GM23338 (cell line): ENCODE results near the gene C1orf115. TPM values are rescaled to one million over a fixed set of nuclear protein-coding genes. Genes with fewer than 3 reads are reported as not detected.

Experiments used
- ATAC-seq: fragments of 200-7000 bp; cut with Tn5 transposase; 3 replicates; pipeline ENCODE4 v1.9.1; 2020
- DNase-seq: peaks from one replicate; pipeline ENCODE4 v3.0.0-alpha.2; 2015; ENCODE audit warnings: low spot score
- H2AFZ ChIP-seq: fragments of 200-600 bp; sonication (generic); 2 replicates; pipeline ENCODE4 v1.8.0; 2016; ENCODE audit warnings: antibody characterized with exemption, mild to moderate bottlenecking, moderate library complexity
- H3F3A ChIP-seq: fragments of 200-600 bp; sonication (generic); replicated peaks from 2 replicates; pipeline ENCODE4 v1.8.0; 2017; ENCODE audit warnings: antibody characterized with exemption, mixed run types, low read depth
- H3K27ac ChIP-seq: fragments of 200-600 bp; sonication (generic); 2 replicates; pipeline ENCODE4 v1.6.1; 2016; ENCODE audit warnings: low read depth
- H3K27me3 ChIP-seq: fragments of 200-600 bp; sonication (generic); 2 replicates; pipeline ENCODE4 v1.8.0; 2016; ENCODE audit warnings: mild to moderate bottlenecking, mixed run types, moderate library complexity; ENCODE audit not compliant: insufficient read depth
- H3K36me3 ChIP-seq: fragments of 200-600 bp; sonication (generic); 2 replicates; pipeline ENCODE4 v1.8.0; 2016; ENCODE audit warnings: mild to moderate bottlenecking; ENCODE audit not compliant: insufficient read depth
- H3K4me1 ChIP-seq: fragments of 200-600 bp; sonication (generic); 2 replicates; pipeline ENCODE4 v1.8.0; 2016; ENCODE audit warnings: mild to moderate bottlenecking, moderate library complexity; ENCODE audit not compliant: insufficient read depth
- H3K4me2 ChIP-seq: fragments of 200-600 bp; sonication (generic); 2 replicates; pipeline ENCODE4 v1.7.1; 2017; ENCODE audit warnings: mixed run types
- H3K4me3 ChIP-seq: fragments of 200-600 bp; sonication (generic); 2 replicates; pipeline ENCODE4 v1.6.1; 2016; ENCODE audit warnings: mixed run types
- H3K79me2 ChIP-seq: fragments of 200-600 bp; sonication (generic); replicated peaks from 2 replicates; pipeline ENCODE4 v1.8.0; 2017; ENCODE audit warnings: mild to moderate bottlenecking; ENCODE audit not compliant: insufficient read depth
- H3K9me2 ChIP-seq: fragments of 200-600 bp; sonication (generic); 2 replicates; pipeline ENCODE4 v1.8.0; 2017; ENCODE audit not compliant: insufficient read depth
- H4K20me1 ChIP-seq: fragments of 200-600 bp; sonication (generic); replicated peaks from 2 replicates; pipeline ENCODE4 v1.8.0; 2017; ENCODE audit warnings: mild to moderate bottlenecking; ENCODE audit not compliant: insufficient read depth
- H3K27ac Mint-ChIP-seq: 2 replicates; pipeline ENCODE4 v1.8.0; 2020; ENCODE audit warnings: inconsistent platforms, mild to moderate bottlenecking, moderate library complexity, mixed read lengths
- H3K27me3 Mint-ChIP-seq: 3 replicates; pipeline ENCODE4 v1.8.0; 2022; ENCODE audit warnings: low read depth, mild to moderate bottlenecking, moderate library complexity, mixed read lengths, inconsistent platforms; ENCODE audit not compliant: insufficient read depth, poor library complexity
- H3K36me3 Mint-ChIP-seq: 3 replicates; pipeline ENCODE4 v1.8.0; 2021; ENCODE audit warnings: low read depth, mild to moderate bottlenecking, inconsistent platforms, moderate library complexity, mixed read lengths
- H3K4me1 Mint-ChIP-seq: 3 replicates; pipeline ENCODE4 v1.8.0; 2020; ENCODE audit warnings: mild to moderate bottlenecking, inconsistent platforms, mixed read lengths
- H3K4me3 Mint-ChIP-seq: 3 replicates; pipeline ENCODE4 v1.8.0; 2021; ENCODE audit warnings: moderate library complexity, mild to moderate bottlenecking, inconsistent platforms, mixed read lengths
- H3K9me3 Mint-ChIP-seq: 3 replicates; pipeline ENCODE4 v1.8.0; 2020; ENCODE audit warnings: moderate library complexity, mild to moderate bottlenecking, inconsistent platforms, mixed read lengths
- CREB1 ChIP-seq: fragments of 250-450 bp; sonication (Bioruptor Pico); IDR thresholded peaks from 2 replicates; pipeline ENCODE4 v1.5.0; 2020; ENCODE audit warnings: low read depth, mild to moderate bottlenecking, moderate library complexity
- EZH2 ChIP-seq: fragments of 200-600 bp; sonication (generic); IDR thresholded peaks from one replicate; pipeline ENCODE4 v1.8.0; 2017; ENCODE audit warnings: antibody characterized with exemption, mild to moderate bottlenecking, low read depth; ENCODE audit not compliant: unreplicated experiment
- EZH2phosphoT487 ChIP-seq: fragments of 200-600 bp; sonication (generic); IDR thresholded peaks from one replicate; pipeline ENCODE4 v1.8.1; 2018; ENCODE audit warnings: antibody characterized with exemption; ENCODE audit not compliant: unreplicated experiment
- JUNB ChIP-seq: IDR thresholded peaks from one replicate; pipeline ENCODE4 v1.6.1; 2016; ENCODE audit warnings: antibody characterized with exemption; ENCODE audit not compliant: unreplicated experiment
- NANOG ChIP-seq: IDR thresholded peaks from 2 replicates; pipeline ENCODE4 v1.6.1; 2016; ENCODE audit warnings: antibody characterized with exemption, borderline replicate concordance
- STAT1 ChIP-seq: IDR thresholded peaks from one replicate; pipeline ENCODE4 v1.6.1; 2016; ENCODE audit warnings: antibody characterized with exemption; ENCODE audit not compliant: unreplicated experiment
- ZNF331 ChIP-seq: fragments of 250-450 bp; sonication (Bioruptor Pico); IDR thresholded peaks from 2 replicates; pipeline ENCODE4 v1.5.0; 2020; ENCODE audit warnings: low read depth, mild to moderate bottlenecking, moderate library complexity
- polyA plus RNA-seq: library from polyadenylated mRNA; unstranded; fragments of >200 nt; fragmentation: Nextera tagmentation; extraction: Ambion mirVana; gene quantifications from 2 replicates; pipeline ENCODE4 v1.2.1, GENCODE V29; 2016
- total RNA-seq: library from RNA; depleted of rRNA; stranded (reverse); fragments of >200 nt; shearing (Covaris generic); gene quantifications from 2 replicates; pipeline ENCODE4 v1.2.3, GENCODE V29; 2014
- TF ChIP-seq, protein P1 (sequence below): IDR thresholded peaks from one replicate; pipeline ENCODE4 v1.6.1; 2018; ENCODE audit warnings: antibody characterized with exemption; ENCODE audit not compliant: unreplicated experiment
- TF ChIP-seq, protein P2 (sequence below), 2 experiments: fragments of 200-600 bp in 1 of 2; sonication (generic) in 1 of 2; conservative IDR thresholded peaks; 2 replicates each; pipeline versions ENCODE4 v1.5.1 to v1.6.1; 2016 to 2017; ENCODE audit warnings: antibody characterized with exemption in 2 of 2, low read depth in 2 of 2, mild to moderate bottlenecking in 2 of 2, moderate library complexity in 1 of 2
- TF ChIP-seq, protein P3 (sequence below): IDR thresholded peaks from 2 replicates; pipeline ENCODE4 v1.6.1; 2016; ENCODE audit warnings: antibody characterized with exemption

C1orf115 gene
- total and polyA plus RNA-seq, 2 experiments from 2014 or later: 2.5 to 6.0 TPM

DNA sequence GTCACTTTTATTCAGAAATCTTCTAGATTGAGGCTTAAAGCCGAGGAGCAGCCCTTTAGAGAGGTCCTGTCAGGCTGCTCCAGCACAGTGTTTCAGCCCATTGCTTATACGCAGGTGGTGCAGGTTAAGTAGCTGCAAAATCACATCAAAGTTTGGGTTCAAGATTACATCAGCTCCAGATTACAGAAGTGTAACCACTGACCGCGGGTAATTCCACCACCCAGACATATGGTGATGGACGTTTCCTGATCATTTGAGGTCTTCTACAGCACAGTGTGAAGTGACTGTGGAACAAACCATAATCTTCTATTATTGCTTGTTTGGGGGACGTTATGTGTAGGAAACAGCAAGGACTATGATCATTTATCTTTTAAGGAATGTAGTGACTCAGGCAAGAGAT is 11.8 kb downstream of the C1orf115 start (continued):
- TF ChIP-seq, protein P1, sequence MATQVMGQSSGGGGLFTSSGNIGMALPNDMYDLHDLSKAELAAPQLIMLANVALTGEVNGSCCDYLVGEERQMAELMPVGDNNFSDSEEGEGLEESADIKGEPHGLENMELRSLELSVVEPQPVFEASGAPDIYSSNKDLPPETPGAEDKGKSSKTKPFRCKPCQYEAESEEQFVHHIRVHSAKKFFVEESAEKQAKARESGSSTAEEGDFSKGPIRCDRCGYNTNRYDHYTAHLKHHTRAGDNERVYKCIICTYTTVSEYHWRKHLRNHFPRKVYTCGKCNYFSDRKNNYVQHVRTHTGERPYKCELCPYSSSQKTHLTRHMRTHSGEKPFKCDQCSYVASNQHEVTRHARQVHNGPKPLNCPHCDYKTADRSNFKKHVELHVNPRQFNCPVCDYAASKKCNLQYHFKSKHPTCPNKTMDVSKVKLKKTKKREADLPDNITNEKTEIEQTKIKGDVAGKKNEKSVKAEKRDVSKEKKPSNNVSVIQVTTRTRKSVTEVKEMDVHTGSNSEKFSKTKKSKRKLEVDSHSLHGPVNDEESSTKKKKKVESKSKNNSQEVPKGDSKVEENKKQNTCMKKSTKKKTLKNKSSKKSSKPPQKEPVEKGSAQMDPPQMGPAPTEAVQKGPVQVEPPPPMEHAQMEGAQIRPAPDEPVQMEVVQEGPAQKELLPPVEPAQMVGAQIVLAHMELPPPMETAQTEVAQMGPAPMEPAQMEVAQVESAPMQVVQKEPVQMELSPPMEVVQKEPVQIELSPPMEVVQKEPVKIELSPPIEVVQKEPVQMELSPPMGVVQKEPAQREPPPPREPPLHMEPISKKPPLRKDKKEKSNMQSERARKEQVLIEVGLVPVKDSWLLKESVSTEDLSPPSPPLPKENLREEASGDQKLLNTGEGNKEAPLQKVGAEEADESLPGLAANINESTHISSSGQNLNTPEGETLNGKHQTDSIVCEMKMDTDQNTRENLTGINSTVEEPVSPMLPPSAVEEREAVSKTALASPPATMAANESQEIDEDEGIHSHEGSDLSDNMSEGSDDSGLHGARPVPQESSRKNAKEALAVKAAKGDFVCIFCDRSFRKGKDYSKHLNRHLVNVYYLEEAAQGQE: no peak

DNA sequence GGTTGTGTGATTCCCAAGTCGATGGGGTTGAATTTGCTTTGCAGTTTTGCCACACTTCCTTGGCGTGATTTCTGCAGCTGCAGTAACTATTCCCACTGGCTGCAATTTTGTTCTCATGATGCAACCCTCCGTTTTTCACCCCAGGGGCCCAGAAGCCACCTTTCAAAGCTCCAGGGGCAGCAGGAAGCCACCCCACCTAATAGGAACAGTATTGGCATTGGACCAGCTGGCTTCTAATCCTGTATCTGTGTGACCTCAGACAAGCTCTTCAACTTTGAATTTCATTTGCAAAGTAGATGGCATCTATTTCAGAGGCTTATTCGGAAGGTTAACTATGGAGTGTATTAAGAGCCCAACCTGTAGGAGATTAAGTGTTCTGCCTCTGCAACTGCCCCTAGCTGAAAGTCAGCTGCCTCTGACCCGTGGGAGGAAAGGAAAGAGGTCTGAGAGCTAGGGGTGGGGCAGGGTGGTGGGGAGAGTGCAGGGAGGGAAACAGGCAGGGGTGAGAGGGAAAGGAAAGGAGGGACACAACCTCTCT is 12.6 kb downstream of the C1orf115 start:
- DNase-seq: no peak
- H3K4me1 Mint-ChIP-seq: peaks cover 38% of the 10 kb centered on the region
- H3K27me3 Mint-ChIP-seq: peaks cover 4% of the 10 kb centered on the region
- no peak overlapping the region for H3K27ac ChIP-seq
- no peaks in the 10 kb centered on the region for H3K9me2 ChIP-seq
- H3F3A ChIP-seq: no peaks in the 10 kb centered on the region
- no peaks in the 10 kb centered on the region for H3K27me3 ChIP-seq
- TF ChIP-seq ZNF331 (CRISPR knock-in tag) (no peak), STAT1 (no peak), EZH2 (no peak), NANOG (no peak), CREB1 (CRISPR knock-in tag) (no peak), EZH2phosphoT487 (no peak), JUNB (no peak)
- TF ChIP-seq, protein P2, sequence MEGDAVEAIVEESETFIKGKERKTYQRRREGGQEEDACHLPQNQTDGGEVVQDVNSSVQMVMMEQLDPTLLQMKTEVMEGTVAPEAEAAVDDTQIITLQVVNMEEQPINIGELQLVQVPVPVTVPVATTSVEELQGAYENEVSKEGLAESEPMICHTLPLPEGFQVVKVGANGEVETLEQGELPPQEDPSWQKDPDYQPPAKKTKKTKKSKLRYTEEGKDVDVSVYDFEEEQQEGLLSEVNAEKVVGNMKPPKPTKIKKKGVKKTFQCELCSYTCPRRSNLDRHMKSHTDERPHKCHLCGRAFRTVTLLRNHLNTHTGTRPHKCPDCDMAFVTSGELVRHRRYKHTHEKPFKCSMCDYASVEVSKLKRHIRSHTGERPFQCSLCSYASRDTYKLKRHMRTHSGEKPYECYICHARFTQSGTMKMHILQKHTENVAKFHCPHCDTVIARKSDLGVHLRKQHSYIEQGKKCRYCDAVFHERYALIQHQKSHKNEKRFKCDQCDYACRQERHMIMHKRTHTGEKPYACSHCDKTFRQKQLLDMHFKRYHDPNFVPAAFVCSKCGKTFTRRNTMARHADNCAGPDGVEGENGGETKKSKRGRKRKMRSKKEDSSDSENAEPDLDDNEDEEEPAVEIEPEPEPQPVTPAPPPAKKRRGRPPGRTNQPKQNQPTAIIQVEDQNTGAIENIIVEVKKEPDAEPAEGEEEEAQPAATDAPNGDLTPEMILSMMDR (conservative IDR thresholded peaks at IDR 0.05; ENCODE audit: low read depth in 2 of 2): no peak
- TF ChIP-seq, protein P3, sequence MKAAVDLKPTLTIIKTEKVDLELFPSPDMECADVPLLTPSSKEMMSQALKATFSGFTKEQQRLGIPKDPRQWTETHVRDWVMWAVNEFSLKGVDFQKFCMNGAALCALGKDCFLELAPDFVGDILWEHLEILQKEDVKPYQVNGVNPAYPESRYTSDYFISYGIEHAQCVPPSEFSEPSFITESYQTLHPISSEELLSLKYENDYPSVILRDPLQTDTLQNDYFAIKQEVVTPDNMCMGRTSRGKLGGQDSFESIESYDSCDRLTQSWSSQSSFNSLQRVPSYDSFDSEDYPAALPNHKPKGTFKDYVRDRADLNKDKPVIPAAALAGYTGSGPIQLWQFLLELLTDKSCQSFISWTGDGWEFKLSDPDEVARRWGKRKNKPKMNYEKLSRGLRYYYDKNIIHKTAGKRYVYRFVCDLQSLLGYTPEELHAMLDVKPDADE: no peak
- H3K36me3 Mint-ChIP-seq: no peaks in the 10 kb centered on the region
- H3K4me3 ChIP-seq: no peak overlapping the region
- H3K36me3 ChIP-seq: no peaks in the 10 kb centered on the region
- 0 out of 2 replicates have a peak, but pooled peaks cover 10% of the 10 kb centered on the region for H3K4me1 ChIP-seq
- peak overlapping the region; percentile 55; the same call in 1 of the 2 replicates for H3K4me2 ChIP-seq
- peak overlapping the region; percentile 68; the same call in 1 of the 2 replicates for H3K27ac Mint-ChIP-seq
- peak; percentile 26 for ATAC-seq
- no peak overlapping the region for H3K4me3 Mint-ChIP-seq
- H2AFZ ChIP-seq: peak overlapping the region; percentile 76
- no peaks in the 10 kb centered on the region for H4K20me1 ChIP-seq
- no peaks in the 10 kb centered on the region for H3K9me3 Mint-ChIP-seq
- no peaks in the 10 kb centered on the region for H3K79me2 ChIP-seq
